ENCODE results near the gene PER2. TPM values are rescaled to one million over a fixed set of nuclear protein-coding genes. Genes with fewer than 3 reads are reported as not detected.

PER2 gene
- total and polyA plus RNA-seq, 2 of the 4 experiments (the other 2 are of a cell fraction), result 1.7 to 3.2 TPM

GRCh38 chr2:238226698-238227586, 61.5 kb downstream of the PER2 start:
- H2BK15ac ChIP-seq (ENCODE audit: low read depth, low read length), result no peak overlapping the region
- ATAC-seq (ENCODE audit: low read depth) (no peak), DNase-seq (no peak)
- peaks cover 30% of the 10 kb centered on the region for H3K27me3 ChIP-seq (ENCODE audit: control insufficient read depth, insufficient read depth, low read length)
- no peak overlapping the region for H4K91ac ChIP-seq (ENCODE audit: insufficient read depth, low read depth, low read length)
- ChIA-PET CTCF (no interaction called here), POLR2A (ENCODE audit: unreplicated experiment) (no interaction called here)
- no peak overlapping the region for H2AFZ ChIP-seq (replicated peaks; ENCODE audit: low read length, poor library complexity)
- H4K5ac ChIP-seq (ENCODE audit: low read depth, low read length), result no peak overlapping the region
- no peak overlapping the region for H3K18ac ChIP-seq (ENCODE audit: low read depth, low read length)
- H3K4me1 ChIP-seq (ENCODE audit: control insufficient read depth, insufficient read depth, low read length), result 0 out of 2 replicates have a peak, but pooled peaks cover 2% of the 10 kb centered on the region
- H3K23ac ChIP-seq (ENCODE audit: low read depth, low read length), result no peak overlapping the region
- WGBS, 2 experiments (ENCODE audit: extremely low coverage in 2 of 2, insufficient read length in 1 of 2), result 100% methylated on average over 2 of the region's 8 CpGs; no CpG with 5 or more reads in 1 of the 2 experiments
- intact Hi-C loops (cut with micrococcal nuclease) (no loop called here), dilution Hi-C loops (cut with HindIII; ENCODE audit: low sequenced_read_pairs, unreplicated experiment) (no loop called here), in situ Hi-C loops (cut with MboI; ENCODE audit: low sequenced_read_pairs) (no loop called here)
- no peak overlapping the region for H3K4me2 ChIP-seq (ENCODE audit: low read depth, low read length)
- H3K9me3 ChIP-seq (ENCODE audit: control insufficient read depth, insufficient read depth, low read length), result no peaks in the 10 kb centered on the region
- no peak overlapping the region for H4K8ac ChIP-seq (ENCODE audit: low read depth in 2 of 2, low read length in 2 of 2)
- no peak overlapping the region for H3K4ac ChIP-seq (ENCODE audit: low read depth, low read length)
- H2BK20ac ChIP-seq (ENCODE audit: low read depth, low read length), result no peak overlapping the region
- no peak overlapping the region for H2BK5ac ChIP-seq (ENCODE audit: low read depth, low read length, poor library complexity, severe bottlenecking)
- no peak overlapping the region for H3K56ac ChIP-seq (ENCODE audit: extremely low read depth, insufficient read depth, low read length)
- no peak overlapping the region for H2BK120ac ChIP-seq (ENCODE audit: low read depth, low read length)
- no peak overlapping the region for H2AK9ac ChIP-seq (replicated peaks; ENCODE audit: low read depth, low read length, poor library complexity)
- H4K20me1 ChIP-seq (ENCODE audit: insufficient read depth, low read length), result no peaks in the 10 kb centered on the region
- H3K79me1 ChIP-seq (ENCODE audit: low read depth in 1 of 2, low read length in 2 of 2), result no peaks in the 10 kb centered on the region
- no peak overlapping the region for H3K14ac ChIP-seq (replicated peaks; ENCODE audit: low read depth, low read length)
- H3K36me3 ChIP-seq (ENCODE audit: control insufficient read depth, insufficient read depth, low read length), result no peaks in the 10 kb centered on the region
- H2AK5ac ChIP-seq (ENCODE audit: low read depth, low read length), result no peak overlapping the region
- no peak overlapping the region for H3K9ac ChIP-seq (ENCODE audit: low read depth, low read length)
- TF ChIP-seq POLR2A (IDR thresholded peaks at IDR 0.05; ENCODE audit: low read depth, low read length), result no peak
- TF ChIP-seq MAZ (IDR thresholded peaks at IDR 0.05; ENCODE audit: borderline replicate concordance, low read depth, low read length), result no peak
- TF ChIP-seq BHLHE40 (IDR thresholded peaks at IDR 0.05; ENCODE audit: low read depth, low read length), result no peak
- TF ChIP-seq MXI1 (IDR thresholded peaks at IDR 0.05; ENCODE audit: borderline replicate concordance, low read depth, low read length), result no peak
- no peak for TF ChIP-seq CEBPB (IDR thresholded peaks at IDR 0.05; ENCODE audit: low read depth, low read length)
- no peak for TF ChIP-seq RCOR1 (IDR thresholded peaks at IDR 0.05; ENCODE audit: insufficient replicate concordance, low read length)
- no peak for TF ChIP-seq ELK1 (IDR thresholded peaks at IDR 0.05; ENCODE audit: borderline replicate concordance, low read depth, low read length)
- no peak for TF ChIP-seq CHD1 (IDR thresholded peaks at IDR 0.05; ENCODE audit: low read depth, low read length)
- TF ChIP-seq RFX5 (IDR thresholded peaks at IDR 0.05; ENCODE audit: low read depth, low read length), result no peak
- no peak for TF ChIP-seq NFE2L2 (IDR thresholded peaks at IDR 0.05; ENCODE audit: low read depth, low read length)
- no peak for TF ChIP-seq USF2 (IDR thresholded peaks at IDR 0.05; ENCODE audit: low read depth, low read length)
- no peak for TF ChIP-seq RAD21 (IDR thresholded peaks at IDR 0.05; ENCODE audit: low read length)
- TF ChIP-seq SMC3 (IDR thresholded peaks at IDR 0.05; ENCODE audit: low read depth, low read length), result no peak
- BruUV-seq (replicated peaks), result no TSS peak
- H3K9me1 ChIP-seq (ENCODE audit: insufficient read depth, low read length), result no peaks in the 10 kb centered on the region
- H3K27ac ChIP-seq (ENCODE audit: insufficient read depth, low read length), result no peak overlapping the region
- H3K4me3 ChIP-seq (ENCODE audit: insufficient read depth, low read depth, low read length), result no peak overlapping the region

Data from IMR-90 (cell line).